AG20443 (cell line): ENCODE results near the gene GPC3.
"Not testable (repeated sequence)": the region's sequence is repeated elsewhere in the genome, so short reads cannot be mapped to it uniquely, and the experiment has no call there.

Experiments
- DNase-seq: peaks from one replicate; pipeline ENCODE4 v3.0.0; 2012; ENCODE audit warnings: low spot score, mixed read lengths

GPC3 gene

DNA sequence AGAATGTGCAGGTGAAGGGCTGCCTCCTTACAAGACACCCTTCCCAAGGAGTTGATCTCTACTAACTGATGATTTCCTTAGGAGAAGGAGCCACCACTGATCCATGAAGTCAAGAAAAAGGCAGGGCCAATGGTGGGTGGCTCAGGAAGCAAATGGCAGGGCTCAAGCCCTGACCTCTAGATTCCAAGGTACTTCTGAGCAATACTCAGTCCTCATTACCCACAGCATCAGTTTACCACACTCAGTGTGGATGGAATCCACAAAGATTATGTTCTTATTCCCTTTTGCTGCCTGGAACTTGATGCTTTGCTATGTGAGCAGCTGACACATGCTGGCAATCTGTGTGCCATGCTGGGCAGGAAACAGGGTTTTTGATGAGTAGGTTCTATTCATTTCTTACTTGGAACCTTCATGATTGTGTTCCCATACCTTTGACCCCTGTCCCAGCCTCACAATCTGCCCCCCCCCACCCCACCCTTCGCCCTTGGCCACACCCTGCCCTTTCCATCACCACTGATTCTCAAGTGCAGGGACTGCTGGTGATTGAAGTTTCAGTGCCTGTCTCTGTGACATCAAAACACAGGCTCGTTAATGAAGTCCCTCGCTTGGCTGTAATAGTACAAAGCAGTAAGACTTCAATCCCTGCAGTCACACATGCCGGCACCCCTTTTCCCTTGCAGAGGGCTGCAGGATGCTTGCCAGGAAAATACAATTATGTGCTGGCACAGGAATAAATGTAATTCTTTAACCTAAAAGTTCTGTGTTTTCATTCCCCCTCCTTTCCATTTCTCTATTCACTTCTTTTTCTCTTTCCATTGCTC lies 434.5 kb downstream of the GPC3 start:
- DNase-seq = no peak

GRCh38 chrX:133549295-133549933 lies 436.0 kb downstream of the GPC3 start:
- DNase-seq = no peak

DNA sequence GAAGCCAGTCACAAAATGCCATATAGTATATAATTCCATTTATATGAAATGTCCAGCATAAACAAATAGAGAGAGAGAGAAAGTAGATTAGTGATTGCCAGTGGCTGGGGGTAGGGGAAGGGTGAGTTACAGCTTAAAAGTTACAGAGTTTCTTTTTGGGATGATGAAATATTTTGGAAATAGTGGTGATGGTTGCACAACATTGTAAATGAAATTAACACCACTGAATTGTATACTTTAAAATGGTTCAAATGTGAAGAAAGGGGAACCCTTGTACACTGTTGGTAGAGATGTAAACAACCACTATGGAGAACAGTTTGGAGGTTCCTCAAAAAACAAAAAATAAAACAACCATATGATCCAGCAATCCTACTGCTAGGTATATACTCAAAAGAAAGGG lies 439.0 kb downstream of the GPC3 start:
- DNase-seq = no peak

- no peak for DNase-seq
Measured at GRCh38 chrX:133544778-133545177, 440.6 kb downstream of the GPC3 start.

DNA sequence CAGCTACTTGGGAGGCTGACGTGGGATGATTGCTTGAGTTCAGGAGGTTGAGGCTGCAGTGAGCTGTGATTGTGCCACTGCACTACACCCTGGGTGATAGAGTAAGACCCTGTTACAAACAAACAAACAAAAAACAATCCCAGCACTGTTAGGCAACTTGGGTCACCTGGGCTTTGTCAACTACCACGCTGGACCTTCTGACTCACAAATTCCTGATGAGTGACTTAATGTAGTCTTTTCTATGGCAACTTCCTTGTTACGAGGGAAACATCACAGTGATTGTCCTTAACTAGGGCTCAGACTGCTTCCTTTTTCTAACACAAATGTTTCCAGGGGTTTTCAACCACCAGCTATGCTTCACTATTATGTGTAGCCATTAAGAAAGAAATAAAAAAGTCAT lies 441.3 kb downstream of the GPC3 start:
- peak; percentile 51 for DNase-seq

- no peak for DNase-seq
Measured at GRCh38 chrX:133543654-133544053, 441.7 kb downstream of the GPC3 start.

- DNase-seq = no peak
Measured at GRCh38 chrX:133542476-133542875, 442.9 kb downstream of the GPC3 start.

- DNase-seq = no peak
Measured at GRCh38 chrX:133541021-133541420, 444.4 kb downstream of the GPC3 start.

GRCh38 chrX:133538148-133538547 lies 447.2 kb downstream of the GPC3 start:
- DNase-seq = no peak

- DNase-seq = no peak
Measured at GRCh38 chrX:133537142-133537541, 448.3 kb downstream of the GPC3 start.

GRCh38 chrX:133535066-133535465 lies 450.3 kb downstream of the GPC3 start:
- DNase-seq = no peak

GRCh38 chrX:133534172-133534571 lies 451.2 kb downstream of the GPC3 start:
- no peak for DNase-seq

GRCh38 chrX:133533249-133533648 lies 452.1 kb downstream of the GPC3 start:
- no peak for DNase-seq

DNA sequence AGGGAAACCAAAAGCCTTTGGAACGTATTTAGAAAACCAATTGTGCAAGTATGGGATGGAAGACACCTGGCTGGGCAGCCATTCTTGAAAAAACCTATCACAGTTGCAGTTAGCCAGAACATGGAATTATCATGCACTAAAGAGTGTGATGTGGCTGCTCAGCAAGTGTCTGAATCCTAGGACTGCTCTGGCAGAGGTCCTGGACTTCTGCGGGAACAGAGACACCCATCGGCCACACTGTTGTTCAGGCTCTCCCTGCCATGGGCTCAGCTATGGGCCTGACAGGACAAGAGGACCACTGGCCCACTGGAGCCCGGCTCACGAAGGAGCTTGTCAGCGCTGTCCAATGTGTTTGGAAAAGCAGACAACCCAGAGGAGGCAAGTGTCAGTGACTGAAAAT lies 454.4 kb downstream of the GPC3 start:
- DNase-seq = no peak

- no peak for DNase-seq
Measured at GRCh38 chrX:133529578-133529977, 455.8 kb downstream of the GPC3 start.

DNA sequence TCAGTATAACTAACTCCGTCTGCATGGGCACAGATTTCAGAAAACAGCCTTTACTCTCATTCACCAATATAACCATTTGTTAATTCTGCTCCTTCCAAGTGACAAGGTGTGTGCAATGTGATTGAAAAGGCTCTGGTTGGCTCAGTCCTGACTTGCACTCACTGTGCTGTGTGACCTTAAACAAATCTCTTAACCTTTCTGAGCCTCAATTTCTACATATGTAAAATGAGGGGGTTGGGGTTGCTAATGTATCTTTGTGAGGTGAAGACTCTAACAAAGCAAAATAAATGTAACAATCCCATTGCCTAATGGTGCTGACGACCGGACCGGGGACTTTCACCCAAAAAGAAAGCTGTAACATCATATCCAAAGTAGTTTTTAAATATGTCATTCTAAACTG lies 457.6 kb downstream of the GPC3 start:
- DNase-seq = no peak

DNA sequence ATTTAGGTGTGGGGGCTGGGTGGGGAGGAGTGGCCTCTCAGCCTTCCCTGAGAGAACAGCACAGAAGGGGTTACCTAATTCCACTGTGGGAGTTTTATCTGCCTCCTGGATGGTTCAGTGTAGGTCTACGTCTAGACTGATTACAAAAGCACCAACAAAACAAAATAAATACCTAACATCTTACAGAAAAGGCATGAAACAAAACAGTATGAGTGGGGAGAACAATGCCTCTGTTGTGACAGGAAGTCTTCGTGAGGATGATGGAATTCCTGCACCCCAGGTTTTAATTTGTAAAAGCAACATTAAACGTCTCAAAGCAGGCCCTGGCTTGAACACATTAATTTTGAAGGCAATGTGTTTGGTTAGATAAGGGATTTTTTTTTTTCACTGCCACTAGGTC lies 458.0 kb downstream of the GPC3 start:
- no peak for DNase-seq

DNA sequence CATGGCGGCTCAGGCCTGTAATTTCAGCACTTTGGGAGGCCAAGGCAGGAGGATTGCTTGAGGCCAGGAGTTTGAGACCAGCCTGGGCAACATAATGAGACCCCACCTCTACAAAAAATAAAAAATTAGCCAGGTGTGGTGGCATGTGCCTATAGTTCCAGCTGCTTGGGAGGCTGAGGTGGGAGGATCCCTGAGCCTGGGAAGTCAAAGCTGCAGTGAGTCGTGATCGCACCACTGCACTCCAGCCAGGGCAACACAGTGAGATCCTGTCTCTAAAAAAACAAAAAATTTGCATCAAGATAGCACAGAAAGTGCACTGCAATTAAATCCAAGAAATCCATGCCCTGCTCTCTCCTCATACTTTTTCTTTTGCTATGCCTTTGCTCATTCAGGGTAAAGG lies 458.6 kb downstream of the GPC3 start:
- not testable (repeated sequence) for DNase-seq

- no peak for DNase-seq
Measured at GRCh38 chrX:133523526-133523925, 461.9 kb downstream of the GPC3 start.

DNA sequence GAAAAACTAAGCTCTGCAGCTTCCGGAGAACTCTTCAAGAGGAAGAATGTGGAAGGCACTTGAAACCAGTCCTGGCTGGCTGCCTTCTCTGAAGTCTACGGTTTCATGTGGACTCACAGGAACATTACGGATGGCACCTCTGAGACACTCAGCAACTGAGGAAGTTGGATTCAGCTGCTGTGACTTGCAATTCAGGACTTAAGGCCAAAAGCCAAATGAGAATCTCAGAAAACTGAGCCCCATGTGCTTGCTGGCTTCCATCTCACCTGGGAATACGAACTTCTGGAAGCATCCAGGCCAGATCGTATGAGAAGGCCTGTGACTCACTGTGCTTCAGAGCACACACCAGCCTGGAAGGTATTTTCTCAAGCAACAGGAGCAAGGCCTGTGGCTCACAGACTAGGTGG lies 462.3 kb downstream of the GPC3 start:
- DNase-seq = no peak

GRCh38 chrX:133516686-133517085 lies 468.7 kb downstream of the GPC3 start:
- DNase-seq = no peak

DNA sequence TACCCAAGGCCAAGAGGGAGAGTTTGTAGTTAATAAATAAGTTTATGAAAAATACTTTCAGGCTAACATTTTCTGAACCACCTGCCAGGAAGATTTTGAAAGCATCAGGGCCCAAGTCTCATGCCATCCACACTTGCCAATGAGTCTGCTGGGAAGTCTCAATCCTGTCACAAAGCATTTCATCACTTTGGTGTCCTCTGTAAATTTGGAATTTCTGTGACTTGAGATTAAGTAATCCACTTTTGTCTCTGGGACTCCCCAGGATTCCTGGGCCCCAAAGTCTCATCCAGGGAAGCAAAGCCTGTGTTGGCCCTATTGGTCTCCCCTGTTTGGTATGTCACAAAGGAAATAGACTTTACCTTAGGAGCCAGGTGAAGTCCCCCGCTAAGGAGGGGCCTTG lies 470.9 kb downstream of the GPC3 start:
- no peak for DNase-seq

- DNase-seq = no peak
Measured at GRCh38 chrX:133513123-133513522, 472.3 kb downstream of the GPC3 start.

GRCh38 chrX:133511041-133511440 lies 474.4 kb downstream of the GPC3 start:
- DNase-seq = no peak
